Measurements from ENCODE around the gene NAA60.
"Not testable (repeated sequence)": the region's sequence is repeated elsewhere in the genome, so short reads cannot be mapped to it uniquely, and the experiment has no call there.

The NAA60 gene

GRCh38 chr16:3484318-3485096 is 41.0 kb downstream of the NAA60 start:
- peak; percentile 64 for DNase-seq (ENCODE audit: low spot score)

- no peak for DNase-seq (ENCODE audit: low spot score)
Measured at GRCh38 chr16:3485097-3485745, 41.7 kb downstream of the NAA60 start.

- no peak for DNase-seq (ENCODE audit: low spot score)
Measured at GRCh38 chr16:3485821-3486505, 42.5 kb downstream of the NAA60 start.

GRCh38 chr16:3486506-3487215 is 43.2 kb downstream of the NAA60 start:
- DNase-seq (ENCODE audit: low spot score), result no peak

- no peak for DNase-seq (ENCODE audit: low spot score)
Measured at GRCh38 chr16:3487521-3488410, 44.3 kb downstream of the NAA60 start.

- DNase-seq (ENCODE audit: low spot score), result no peak
Measured at GRCh38 chr16:3488801-3489200, 45.3 kb downstream of the NAA60 start.

GRCh38 chr16:3490911-3491629 is 47.6 kb downstream of the NAA60 start:
- DNase-seq (ENCODE audit: low spot score), result no peak

- no peak for DNase-seq (ENCODE audit: low spot score)
Measured at GRCh38 chr16:3492356-3492755, 48.9 kb downstream of the NAA60 start.

GRCh38 chr16:3494386-3494973 is 51.0 kb downstream of the NAA60 start:
- no peak for DNase-seq (ENCODE audit: low spot score)

- no peak for DNase-seq (ENCODE audit: low spot score)
Measured at GRCh38 chr16:3495176-3495575, 51.7 kb downstream of the NAA60 start, which contains the start of gene C16orf90. Gene C16orf90, minus strand, starts transcription at chr16:3495489. Its CDS starts 68 bp downstream, at chr16:3495421.

- no peak for DNase-seq (ENCODE audit: low spot score)
Measured at GRCh38 chr16:3496386-3496785, 52.9 kb downstream of the NAA60 start.

GRCh38 chr16:3497771-3498170 is 54.3 kb downstream of the NAA60 start:
- no peak for DNase-seq (ENCODE audit: low spot score)

- DNase-seq (ENCODE audit: low spot score), result no peak
Measured at GRCh38 chr16:3498988-3499387, 55.5 kb downstream of the NAA60 start.

- DNase-seq (ENCODE audit: low spot score), result not testable (repeated sequence)
Measured at GRCh38 chr16:3501412-3501761, 57.9 kb downstream of the NAA60 start.

GRCh38 chr16:3501783-3502400 is 58.4 kb downstream of the NAA60 start:
- no peak for DNase-seq (ENCODE audit: low spot score)

- no peak for DNase-seq (ENCODE audit: low spot score)
Measured at GRCh38 chr16:3503523-3503922, 60.0 kb downstream of the NAA60 start.

GRCh38 chr16:3508736-3509135 is 65.3 kb downstream of the NAA60 start:
- DNase-seq (ENCODE audit: low spot score), result no peak

GRCh38 chr16:3509470-3509928 is 66.0 kb downstream of the NAA60 start:
- DNase-seq (ENCODE audit: low spot score), result no peak

GRCh38 chr16:3510416-3510815 is 66.9 kb downstream of the NAA60 start:
- no peak for DNase-seq (ENCODE audit: low spot score)

Data from globus pallidus (tissue), 1 donor.